Measurements from ENCODE around the gene ASTL. TPM values are rescaled to one million over a fixed set of nuclear protein-coding genes. Genes with fewer than 3 reads are reported as not detected.

Gene ASTL
- total and polyA plus RNA-seq, 4 donors, result not detected

GRCh38 chr2:96106991-96107707 lies 31.2 kb downstream of the ASTL start:
- peaks cover 0 to 10% (median 5%) of the 10 kb centered on the region in 4 donors for H3K9me3 ChIP-seq (ENCODE audit: control insufficient read depth in 4 of 4, low read length in 3 of 4)
- H3K4me3 ChIP-seq (ENCODE audit: low read depth in 1 of 3, low read length in 3 of 3), result no peak overlapping the region
- 65% methylated on average over 9 of the region's 9 CpGs for WGBS
- no peak overlapping the region for H3K9ac ChIP-seq (ENCODE audit: low read depth in 1 of 2, low read length in 2 of 2)
- H3K27ac ChIP-seq (ENCODE audit: low read depth in 1 of 2, low read length in 2 of 2), result peak overlapping the region in 1 of 2 donors; percentile 10
- H3K27me3 ChIP-seq (ENCODE audit: control insufficient read depth in 4 of 4, insufficient read depth in 4 of 4, low read length in 3 of 4), result peaks cover 0 to 2% (median 0%) of the 10 kb centered on the region in 4 donors
- no peaks in the 10 kb centered on the region for H3K36me3 ChIP-seq (ENCODE audit: control insufficient read depth in 4 of 4, insufficient read depth in 3 of 4, low read depth in 1 of 4, low read length in 3 of 4)
- H3K4me1 ChIP-seq (ENCODE audit: control insufficient read depth in 4 of 4, insufficient read depth in 4 of 4, low read length in 3 of 4), result peaks cover 0 to 3% (median 0%) of the 10 kb centered on the region in 4 donors
- no peak for TF ChIP-seq JUND (IDR thresholded peaks at IDR 0.05)
- no peak for TF ChIP-seq GABPA (IDR thresholded peaks at IDR 0.05 in 1 of 2, conservative IDR thresholded peaks at IDR 0.05 in 1 of 2)
- no peak for TF ChIP-seq YY1 (IDR thresholded peaks at IDR 0.05)
- TF ChIP-seq FOXA1 (IDR thresholded peaks at IDR 0.05), result no peak
- TF ChIP-seq HNF4G (IDR thresholded peaks at IDR 0.05), result no peak
- no peak for TF ChIP-seq FOXA2 (IDR thresholded peaks at IDR 0.05)
- no peak for TF ChIP-seq SP1 (IDR thresholded peaks at IDR 0.05)
- no peak for DNase-seq (ENCODE audit: low spot score)

GRCh38 chr2:96105994-96106715 lies 32.1 kb downstream of the ASTL start:
- Histone ChIP-seq H3K9ac (ENCODE audit: low read depth in 1 of 2, low read length in 2 of 2) (no peak overlapping the region), H3K27me3 (ENCODE audit: control insufficient read depth in 4 of 4, insufficient read depth in 4 of 4, low read length in 3 of 4) (peaks cover 0 to 2% (median 0%) of the 10 kb centered on the region in 4 donors), H3K36me3 (ENCODE audit: control insufficient read depth in 4 of 4, insufficient read depth in 3 of 4, low read depth in 1 of 4, low read length in 3 of 4) (no peaks in the 10 kb centered on the region), H3K27ac (ENCODE audit: low read depth in 1 of 2, low read length in 2 of 2) (no peak overlapping the region), H3K9me3 (ENCODE audit: control insufficient read depth in 4 of 4, low read length in 3 of 4) (peaks cover 0 to 10% (median 5%) of the 10 kb centered on the region in 4 donors), H3K4me1 (ENCODE audit: control insufficient read depth in 4 of 4, insufficient read depth in 4 of 4, low read length in 3 of 4) (peaks cover 0 to 3% (median under 1%) of the 10 kb centered on the region in 4 donors), H3K4me3 (ENCODE audit: low read depth in 1 of 3, low read length in 3 of 3) (no peak overlapping the region)
- TF ChIP-seq, protein P1, sequence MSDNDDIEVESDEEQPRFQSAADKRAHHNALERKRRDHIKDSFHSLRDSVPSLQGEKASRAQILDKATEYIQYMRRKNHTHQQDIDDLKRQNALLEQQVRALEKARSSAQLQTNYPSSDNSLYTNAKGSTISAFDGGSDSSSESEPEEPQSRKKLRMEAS (IDR thresholded peaks at IDR 0.05), result no peak
- TF ChIP-seq SP1 (IDR thresholded peaks at IDR 0.05) (no peak), HNF4G (IDR thresholded peaks at IDR 0.05) (no peak), FOXA1 (IDR thresholded peaks at IDR 0.05) (no peak), HNF4A (conservative IDR thresholded peaks at IDR 0.05) (no peak), ZBTB33 (IDR thresholded peaks at IDR 0.05) (no peak), RAD21 (IDR thresholded peaks at IDR 0.05) (no peak), NR2F2 (IDR thresholded peaks at IDR 0.05) (no peak), JUND (IDR thresholded peaks at IDR 0.05) (no peak), GABPA (IDR thresholded peaks at IDR 0.05 in 1 of 2, conservative IDR thresholded peaks at IDR 0.05 in 1 of 2) (no peak), TAF1 (conservative IDR thresholded peaks at IDR 0.05) (no peak), REST (IDR thresholded peaks at IDR 0.05) (no peak), RXRA (IDR thresholded peaks at IDR 0.05) (no peak), FOXA2 (IDR thresholded peaks at IDR 0.05) (no peak), EGR1 (IDR thresholded peaks at IDR 0.05; ENCODE audit: low read depth in 2 of 2) (no peak), YY1 (IDR thresholded peaks at IDR 0.05) (no peak)
- TF ChIP-seq, protein P2, sequence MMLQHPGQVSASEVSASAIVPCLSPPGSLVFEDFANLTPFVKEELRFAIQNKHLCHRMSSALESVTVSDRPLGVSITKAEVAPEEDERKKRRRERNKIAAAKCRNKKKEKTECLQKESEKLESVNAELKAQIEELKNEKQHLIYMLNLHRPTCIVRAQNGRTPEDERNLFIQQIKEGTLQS (IDR thresholded peaks at IDR 0.05), result no peak
- TF ChIP-seq, protein P3, sequence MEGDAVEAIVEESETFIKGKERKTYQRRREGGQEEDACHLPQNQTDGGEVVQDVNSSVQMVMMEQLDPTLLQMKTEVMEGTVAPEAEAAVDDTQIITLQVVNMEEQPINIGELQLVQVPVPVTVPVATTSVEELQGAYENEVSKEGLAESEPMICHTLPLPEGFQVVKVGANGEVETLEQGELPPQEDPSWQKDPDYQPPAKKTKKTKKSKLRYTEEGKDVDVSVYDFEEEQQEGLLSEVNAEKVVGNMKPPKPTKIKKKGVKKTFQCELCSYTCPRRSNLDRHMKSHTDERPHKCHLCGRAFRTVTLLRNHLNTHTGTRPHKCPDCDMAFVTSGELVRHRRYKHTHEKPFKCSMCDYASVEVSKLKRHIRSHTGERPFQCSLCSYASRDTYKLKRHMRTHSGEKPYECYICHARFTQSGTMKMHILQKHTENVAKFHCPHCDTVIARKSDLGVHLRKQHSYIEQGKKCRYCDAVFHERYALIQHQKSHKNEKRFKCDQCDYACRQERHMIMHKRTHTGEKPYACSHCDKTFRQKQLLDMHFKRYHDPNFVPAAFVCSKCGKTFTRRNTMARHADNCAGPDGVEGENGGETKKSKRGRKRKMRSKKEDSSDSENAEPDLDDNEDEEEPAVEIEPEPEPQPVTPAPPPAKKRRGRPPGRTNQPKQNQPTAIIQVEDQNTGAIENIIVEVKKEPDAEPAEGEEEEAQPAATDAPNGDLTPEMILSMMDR (IDR thresholded peaks at IDR 0.05; ENCODE audit: low read depth, low read length, missing input control), result no peak
- 96% methylated on average over 8 of the region's 8 CpGs for WGBS
- DNase-seq (ENCODE audit: low spot score), result no peak

Data from liver (tissue), 9 donors.